ENCODE data around the gene THAP8. TPM values are rescaled to one million over a fixed set of nuclear protein-coding genes. Genes with fewer than 3 reads are reported as not detected.

Gene THAP8
- total and polyA plus RNA-seq, 2 of the 4 experiments (the other 2 are of a cell fraction): 1.8 to 5.9 TPM

GRCh38 chr19:36019061-36019670, 34.9 kb downstream of the THAP8 start:
- no peak overlapping the region for H3K23ac ChIP-seq (ENCODE audit: low read depth, low read length)
- no peaks in the 10 kb centered on the region for H4K20me1 ChIP-seq (ENCODE audit: insufficient read depth, low read length)
- no peak overlapping the region for H4K5ac ChIP-seq (ENCODE audit: low read depth, low read length)
- H2BK5ac ChIP-seq (ENCODE audit: low read depth, low read length, poor library complexity, severe bottlenecking): no peak overlapping the region
- no peak overlapping the region for H2AFZ ChIP-seq (replicated peaks; ENCODE audit: low read length, poor library complexity)
- in situ Hi-C loops (cut with MboI; ENCODE audit: low sequenced_read_pairs) (no loop called here), dilution Hi-C loops (cut with HindIII; ENCODE audit: low sequenced_read_pairs, unreplicated experiment) (no loop called here), intact Hi-C loops (cut with micrococcal nuclease) (no loop called here)
- H2BK120ac ChIP-seq (ENCODE audit: low read depth, low read length): no peak overlapping the region
- no peaks in the 10 kb centered on the region; the same call in 1 of the 2 replicates for H3K9me1 ChIP-seq (ENCODE audit: insufficient read depth, low read length)
- no peak overlapping the region for H2AK5ac ChIP-seq (ENCODE audit: low read depth, low read length)
- H2BK20ac ChIP-seq (ENCODE audit: low read depth, low read length): no peak overlapping the region
- no peak overlapping the region for H3K9ac ChIP-seq (ENCODE audit: low read depth, low read length)
- peaks cover 55% of the 10 kb centered on the region for H3K36me3 ChIP-seq (ENCODE audit: control insufficient read depth, insufficient read depth, low read length)
- H3K27ac ChIP-seq (ENCODE audit: insufficient read depth, low read length): no peak overlapping the region
- H3K4me2 ChIP-seq (ENCODE audit: low read depth, low read length): no peak overlapping the region
- ChIA-PET CTCF (no interaction called here), POLR2A (ENCODE audit: unreplicated experiment) (no interaction called here)
- H3K14ac ChIP-seq (replicated peaks; ENCODE audit: low read depth, low read length): no peak overlapping the region
- no peaks in the 10 kb centered on the region for H3K79me1 ChIP-seq (ENCODE audit: low read depth in 1 of 2, low read length in 2 of 2)
- no peaks in the 10 kb centered on the region for H3K9me3 ChIP-seq (ENCODE audit: control insufficient read depth, insufficient read depth, low read length)
- 100% methylated on average over 1 of the region's 22 CpGs; no CpG with 5 or more reads in 1 of the 2 experiments for WGBS, 2 experiments (ENCODE audit: extremely low coverage in 2 of 2, insufficient read length in 1 of 2)
- TF ChIP-seq NFE2L2 (IDR thresholded peaks at IDR 0.05; ENCODE audit: low read depth, low read length): no peak
- TF ChIP-seq RCOR1 (IDR thresholded peaks at IDR 0.05; ENCODE audit: insufficient replicate concordance, low read length): no peak
- TF ChIP-seq RFX5 (IDR thresholded peaks at IDR 0.05; ENCODE audit: low read depth, low read length): no peak
- TF ChIP-seq RAD21 (IDR thresholded peaks at IDR 0.05; ENCODE audit: low read length): no peak
- TF ChIP-seq MAZ (IDR thresholded peaks at IDR 0.05; ENCODE audit: borderline replicate concordance, low read depth, low read length): no peak
- TF ChIP-seq CTCF (conservative IDR thresholded peaks at IDR 0.05; ENCODE audit: low read depth, low read length): no peak
- TF ChIP-seq POLR2A (IDR thresholded peaks at IDR 0.05; ENCODE audit: low read depth, low read length): no peak
- TF ChIP-seq CEBPB (IDR thresholded peaks at IDR 0.05; ENCODE audit: low read depth, low read length): no peak
- TF ChIP-seq MAFK (IDR thresholded peaks at IDR 0.05; ENCODE audit: low read depth, low read length): no peak
- no peak for TF ChIP-seq BHLHE40 (IDR thresholded peaks at IDR 0.05; ENCODE audit: low read depth, low read length)
- no peak for TF ChIP-seq MXI1 (IDR thresholded peaks at IDR 0.05; ENCODE audit: borderline replicate concordance, low read depth, low read length)
- no peak for TF ChIP-seq CHD1 (IDR thresholded peaks at IDR 0.05; ENCODE audit: low read depth, low read length)
- TF ChIP-seq USF2 (IDR thresholded peaks at IDR 0.05; ENCODE audit: low read depth, low read length): no peak
- no TSS peak for BruUV-seq (replicated peaks)
- no peak overlapping the region for H4K91ac ChIP-seq (ENCODE audit: insufficient read depth, low read depth, low read length)
- no peak overlapping the region for H2BK15ac ChIP-seq (ENCODE audit: low read depth, low read length)
- no peaks in the 10 kb centered on the region; the same call in 1 of the 2 replicates for H3K4me1 ChIP-seq (ENCODE audit: control insufficient read depth, insufficient read depth, low read length)
- no peak overlapping the region for H3K4me3 ChIP-seq (ENCODE audit: insufficient read depth, low read depth, low read length)
- DNase-seq (no peak), ATAC-seq (ENCODE audit: low read depth) (no peak)
- H3K18ac ChIP-seq (ENCODE audit: low read depth, low read length): no peak overlapping the region
- H3K27me3 ChIP-seq (ENCODE audit: control insufficient read depth, insufficient read depth, low read length): no peaks in the 10 kb centered on the region
- H3K56ac ChIP-seq (ENCODE audit: extremely low read depth, insufficient read depth, low read length): no peak overlapping the region
- H3K4ac ChIP-seq (ENCODE audit: low read depth, low read length): no peak overlapping the region
- H4K8ac ChIP-seq (ENCODE audit: low read depth in 2 of 2, low read length in 2 of 2): no peak overlapping the region
- H2AK9ac ChIP-seq (replicated peaks; ENCODE audit: low read depth, low read length, poor library complexity): no peak overlapping the region
